Activated naive CD8-positive, alpha-beta T cell (primary cell): ENCODE results near the gene TASP1.

Experiments used
- H3K27ac Mint-ChIP-seq: one replicate; pipeline ENCODE4 v1.8.0; 2021; ENCODE audit warnings: mixed read lengths
- H3K27me3 Mint-ChIP-seq: one replicate; pipeline ENCODE4 v1.8.0; 2021; ENCODE audit warnings: mixed read lengths
- H3K36me3 Mint-ChIP-seq: one replicate; pipeline ENCODE4 v1.8.0; 2021; ENCODE audit warnings: mixed read lengths
- H3K4me1 Mint-ChIP-seq: one replicate; pipeline ENCODE4 v1.8.0; 2021; ENCODE audit warnings: low read depth, mixed read lengths
- H3K4me3 Mint-ChIP-seq: one replicate; pipeline ENCODE4 v1.8.0; 2021; ENCODE audit warnings: mild to moderate bottlenecking, mixed read lengths
- H3K9me3 Mint-ChIP-seq: one replicate; pipeline ENCODE4 v1.8.0; 2021; ENCODE audit warnings: low read depth, mixed read lengths

TASP1 gene

DNA sequence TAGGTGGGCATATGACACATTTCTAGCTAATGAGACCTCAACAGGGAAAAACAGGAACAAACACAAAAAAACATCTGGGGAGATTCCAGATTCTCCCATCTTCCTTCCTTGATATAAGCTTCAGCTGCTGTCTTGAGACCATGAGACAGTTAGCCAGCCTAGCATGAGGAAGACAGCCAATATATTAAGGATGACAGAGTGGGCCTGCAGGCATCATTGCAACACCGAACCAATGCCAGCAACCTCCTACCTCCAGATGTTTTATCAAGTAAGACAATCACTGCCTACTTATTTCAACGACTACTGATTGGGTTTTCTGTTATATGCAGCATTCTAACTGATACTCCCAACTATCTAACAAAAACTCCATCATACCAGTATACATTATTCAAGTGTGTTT lies 298.6 kb downstream of the TASP1 start:
- Mint-ChIP-seq H3K4me1 (peaks cover 7% of the 10 kb centered on the region), H3K4me3 (no peak overlapping the region), H3K27ac (no peak overlapping the region), H3K27me3 (peaks cover 3% of the 10 kb centered on the region), H3K36me3 (peaks cover 3% of the 10 kb centered on the region), H3K9me3 (no peaks in the 10 kb centered on the region)
